Hematopoietic multipotent progenitor cell treated with erythropoietin and hydrocortisone succinate and interleukin-3 and kit ligand, for 15 days (in vitro differentiated cells): Measurements from ENCODE around the gene EYA3.
A peak's percentile ranks its signal among the peaks of the same experiment; 100 is the strongest.

Experiments
- DNase-seq: peaks from one replicate; pipeline ENCODE4 v3.0.0-alpha.2; 2015; ENCODE audit warnings: low spot score

The EYA3 gene

DNA sequence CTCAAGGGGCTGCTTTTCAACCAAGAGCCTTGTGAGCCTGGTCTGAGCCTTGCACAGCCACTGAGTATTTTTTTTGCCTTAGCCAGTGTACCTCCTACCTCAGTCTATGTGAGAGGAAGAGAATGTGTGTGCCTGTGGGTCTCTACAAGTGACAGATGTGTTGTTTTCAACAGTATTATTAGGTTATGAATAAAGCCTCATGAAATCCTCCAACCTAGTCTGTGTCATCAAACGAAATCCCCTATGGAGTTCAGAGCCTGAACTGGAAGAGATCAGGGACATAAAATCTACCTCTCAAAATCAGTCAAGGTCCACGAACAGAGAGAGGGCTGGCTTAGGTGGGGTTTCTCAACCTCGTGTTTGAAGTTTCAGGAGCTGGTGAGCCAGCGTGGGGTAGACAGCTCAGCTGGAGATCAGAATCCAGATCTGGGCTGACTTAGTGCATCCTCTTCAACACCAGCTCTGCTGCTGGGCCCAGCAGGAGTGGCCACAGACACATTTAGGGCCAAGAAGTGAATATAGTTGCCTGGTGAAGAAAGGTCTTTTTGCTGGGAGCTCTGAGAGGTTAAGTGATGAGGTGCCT is 120.4 kb downstream of the EYA3 start:
- DNase-seq: no peak

DNA sequence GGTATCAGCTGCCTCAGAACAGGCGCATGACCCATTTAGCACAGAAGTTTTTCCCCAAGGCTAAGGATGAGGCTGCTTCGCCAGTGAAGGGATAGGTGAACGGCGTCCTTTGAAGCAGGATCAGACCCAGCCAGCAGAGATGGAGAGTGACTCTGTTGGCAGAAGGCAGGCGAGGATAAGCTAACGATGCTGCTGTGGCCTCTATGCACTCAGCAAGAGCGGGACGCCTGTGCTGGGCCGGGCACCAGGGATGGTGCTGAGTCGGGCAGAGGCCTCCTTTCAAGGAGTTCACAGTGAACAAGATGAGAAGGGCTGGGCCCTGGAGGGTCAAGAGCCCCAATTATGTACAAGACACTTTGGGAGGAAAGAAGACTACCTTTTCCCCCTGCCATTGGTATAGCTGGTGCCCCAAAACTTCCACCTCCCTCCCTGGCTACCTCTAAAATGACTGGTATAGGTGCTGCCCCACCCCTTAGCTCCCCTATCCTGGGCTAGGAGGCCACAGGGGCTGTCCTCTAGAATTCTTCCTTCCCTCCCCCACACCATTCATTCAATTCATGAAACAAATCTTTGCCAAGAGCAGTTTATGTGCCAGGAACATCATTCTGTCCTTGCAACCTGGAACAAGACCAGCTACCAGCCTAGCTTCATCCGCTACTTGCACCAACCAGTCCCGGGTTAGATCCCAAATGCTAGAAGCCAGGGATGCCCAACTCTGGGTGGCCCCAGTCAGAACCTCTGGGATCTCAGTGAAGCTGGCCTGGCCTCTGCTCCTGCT is 121.1 kb downstream of the EYA3 start:
- DNase-seq: no peak

DNA sequence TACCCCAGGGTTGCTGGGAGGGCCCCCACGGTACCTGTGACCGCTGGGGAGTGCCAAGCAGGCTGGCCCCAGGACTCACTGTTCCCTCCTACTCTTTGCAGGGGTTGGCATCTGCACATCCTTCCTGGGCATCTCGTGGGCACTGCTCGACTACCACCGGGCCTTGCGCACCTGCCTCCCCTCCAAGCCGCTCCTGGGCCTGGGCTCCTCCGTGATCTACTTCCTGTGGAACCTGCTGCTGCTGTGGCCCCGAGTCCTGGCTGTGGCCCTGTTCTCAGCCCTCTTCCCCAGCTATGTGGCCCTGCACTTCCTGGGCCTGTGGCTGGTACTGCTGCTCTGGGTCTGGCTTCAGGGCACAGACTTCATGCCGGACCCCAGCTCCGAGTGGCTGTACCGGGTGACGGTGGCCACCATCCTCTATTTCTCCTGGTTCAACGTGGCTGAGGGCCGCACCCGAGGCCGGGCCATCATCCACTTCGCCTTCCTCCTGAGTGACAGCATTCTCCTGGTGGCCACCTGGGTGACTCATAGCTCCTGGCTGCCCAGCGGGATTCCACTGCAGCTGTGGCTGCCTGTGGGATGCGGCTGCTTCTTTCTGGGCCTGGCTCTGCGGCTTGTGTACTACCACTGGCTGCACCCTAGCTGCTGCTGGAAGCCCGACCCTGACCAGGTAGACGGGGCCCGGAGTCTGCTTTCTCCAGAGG is 121.9 kb downstream of the EYA3 start:
- no peak for DNase-seq

DNA sequence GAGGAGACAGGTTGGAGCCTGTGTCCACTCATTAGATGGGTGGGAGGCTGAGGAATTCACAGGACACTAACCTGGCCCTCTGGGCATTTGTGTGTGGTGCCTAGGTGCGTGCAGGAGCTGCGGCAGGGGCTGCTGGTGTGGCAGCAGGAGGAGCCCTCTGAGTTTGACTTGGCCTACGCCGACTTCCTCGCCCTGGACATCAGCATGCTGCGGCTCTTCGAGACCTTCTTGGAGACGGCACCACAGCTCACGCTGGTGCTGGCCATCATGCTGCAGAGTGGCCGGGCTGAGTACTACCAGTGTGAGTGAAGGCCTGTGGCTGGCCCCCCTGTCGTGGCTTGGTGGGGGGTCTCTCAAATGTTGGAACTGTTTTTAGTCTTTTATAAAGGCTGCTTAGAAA is 125.0 kb downstream of the EYA3 start:
- DNase-seq: no peak

DNA sequence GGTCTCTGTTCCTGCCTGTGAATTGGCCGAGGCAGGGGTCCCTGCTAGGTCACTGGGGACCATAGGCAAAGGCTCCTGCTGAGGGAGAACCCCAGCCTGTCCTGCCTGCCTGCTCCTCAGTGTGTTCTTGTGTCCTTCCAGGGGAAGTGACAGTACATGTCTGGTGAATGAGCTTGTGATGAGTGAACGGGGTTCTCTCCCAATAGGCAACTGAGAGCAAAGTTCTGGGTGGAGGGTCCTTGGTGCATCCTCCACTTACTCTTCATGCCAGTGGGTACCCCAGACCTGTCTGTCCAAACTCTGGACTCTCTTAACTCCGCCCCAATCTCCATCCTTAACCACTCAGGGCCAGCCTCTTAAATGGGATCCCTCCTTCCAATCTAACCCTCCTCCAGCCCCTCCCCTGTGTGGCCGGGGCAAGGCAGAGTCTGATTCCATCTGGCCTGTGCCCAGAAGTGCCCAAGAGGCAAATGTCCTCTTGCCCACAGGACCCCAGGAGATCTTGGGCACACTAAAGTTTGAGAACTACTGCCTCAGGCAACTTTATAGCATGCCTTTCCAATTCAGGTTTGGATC is 126.7 kb downstream of the EYA3 start:
- no peak for DNase-seq

DNA sequence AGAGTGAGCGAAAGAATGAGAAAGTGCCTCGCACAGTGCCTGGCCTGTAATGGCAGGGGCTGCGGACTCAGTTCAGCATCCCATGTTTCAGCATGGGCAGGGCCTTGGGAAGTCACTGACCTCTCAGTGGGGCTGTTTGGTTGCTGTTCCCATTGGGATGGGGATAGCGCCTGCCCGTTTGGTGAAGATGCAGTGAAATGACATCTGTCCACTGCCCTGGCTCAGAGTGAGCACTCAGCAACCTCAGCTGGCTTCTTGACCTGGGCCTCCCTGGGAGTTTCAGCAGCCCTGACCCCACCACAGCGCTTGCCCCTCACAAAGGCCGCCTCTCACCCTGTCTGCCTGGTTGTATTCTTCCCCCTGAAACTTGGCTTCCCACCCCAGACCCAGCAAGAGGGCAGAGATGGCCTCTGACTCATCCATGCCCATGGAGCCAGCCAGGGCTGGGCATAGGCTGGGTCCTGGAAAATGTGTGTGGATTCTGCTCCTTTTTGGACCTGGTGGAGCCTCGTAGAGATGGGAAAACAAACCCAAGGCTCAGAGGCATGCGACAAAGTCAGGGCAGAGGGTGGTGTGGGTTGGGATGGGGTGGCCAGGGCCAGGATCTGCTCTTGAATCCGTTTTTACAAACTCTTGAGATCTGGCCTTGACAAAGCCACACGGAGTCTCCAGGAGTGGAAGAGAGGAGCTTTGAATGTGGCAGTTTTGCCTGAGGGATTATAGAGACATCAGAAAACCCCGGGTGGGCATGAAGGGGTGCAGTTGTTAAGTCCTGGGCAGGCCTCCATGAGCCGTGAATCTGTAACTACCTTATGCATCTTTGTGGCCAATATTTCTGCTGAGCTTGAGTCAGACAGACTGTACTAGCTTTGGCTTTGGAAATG is 127.4 kb downstream of the EYA3 start:
- no peak for DNase-seq

DNA sequence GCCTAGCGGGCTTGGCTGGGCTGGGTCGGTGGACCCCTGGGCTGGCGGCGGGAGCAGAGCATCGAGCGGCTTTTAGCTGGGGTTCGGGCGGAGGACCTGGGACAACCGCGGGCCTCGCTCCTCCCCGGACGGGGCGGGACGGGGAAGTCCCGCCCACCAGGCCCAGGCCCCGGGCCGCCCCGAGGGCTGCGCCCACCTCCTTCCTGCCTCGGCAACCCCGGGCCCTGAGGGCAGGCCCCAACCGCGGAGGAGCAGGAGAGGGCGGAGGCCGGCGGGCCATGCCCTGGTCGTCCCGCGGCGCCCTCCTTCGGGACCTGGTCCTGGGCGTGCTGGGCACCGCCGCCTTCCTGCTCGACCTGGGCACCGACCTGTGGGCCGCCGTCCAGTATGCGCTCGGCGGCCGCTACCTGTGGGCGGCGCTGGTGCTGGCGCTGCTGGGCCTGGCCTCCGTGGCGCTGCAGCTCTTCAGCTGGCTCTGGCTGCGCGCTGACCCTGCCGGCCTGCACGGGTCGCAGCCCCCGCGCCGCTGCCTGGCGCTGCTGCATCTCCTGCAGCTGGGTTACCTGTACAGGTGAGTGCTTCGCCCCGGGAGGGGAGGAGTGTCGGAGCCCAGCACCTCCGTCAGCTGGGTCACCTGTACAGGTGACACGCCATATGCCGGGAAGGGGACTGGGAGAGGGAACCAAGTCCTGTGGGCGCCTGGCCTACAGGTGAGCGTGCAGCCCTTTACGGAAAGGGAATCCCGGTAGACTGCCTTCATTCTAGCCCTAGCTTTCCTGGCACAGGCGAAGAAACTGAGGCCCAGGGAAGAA is 128.4 kb downstream of the EYA3 start, which contains the start of gene XKR8:
Gene XKR8, plus strand, starts transcription at position 182 of the 812 bp plus-strand sequence. Its CDS starts 97 bp downstream, at position 279.
- peak; percentile 59 for DNase-seq

DNA sequence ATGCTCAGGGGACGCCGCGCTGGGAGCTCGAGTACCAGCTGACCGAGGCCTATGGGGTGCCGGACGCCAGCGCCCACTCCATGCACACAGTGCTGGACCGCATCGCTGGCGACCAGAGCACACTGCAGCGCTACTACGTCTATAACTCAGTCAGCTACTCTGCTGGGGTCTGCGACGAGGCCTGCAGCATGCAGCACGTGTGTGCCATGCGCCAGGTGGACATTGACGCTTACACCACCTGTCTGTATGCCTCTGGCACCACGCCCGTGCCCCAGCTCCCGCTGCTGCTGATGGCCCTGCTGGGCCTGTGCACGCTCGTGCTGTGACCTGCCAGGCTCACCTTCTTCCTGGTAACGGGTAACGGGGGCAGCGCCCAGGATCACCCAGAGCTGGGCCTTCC is 129.9 kb downstream of the EYA3 start:
- no peak for DNase-seq

DNA sequence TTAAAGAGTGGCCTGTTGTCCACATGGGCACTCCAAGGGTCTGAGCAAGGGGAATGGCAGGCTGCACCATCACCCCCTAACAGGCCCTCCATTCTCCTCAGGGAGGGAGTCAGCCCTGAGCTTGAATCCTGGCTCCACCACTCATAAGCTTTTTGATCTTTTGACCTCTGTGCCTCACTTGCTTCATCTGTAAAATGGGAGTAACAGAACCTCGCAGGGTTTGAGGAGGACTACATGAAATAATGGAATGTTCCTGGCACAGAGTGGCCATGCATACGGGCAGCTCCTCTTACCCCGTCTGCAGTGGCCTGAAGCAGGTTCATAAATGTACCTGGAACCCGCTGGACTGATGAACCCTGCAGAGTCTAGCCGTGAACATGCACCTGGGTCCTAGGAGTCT is 130.8 kb downstream of the EYA3 start:
- DNase-seq: no peak

DNA sequence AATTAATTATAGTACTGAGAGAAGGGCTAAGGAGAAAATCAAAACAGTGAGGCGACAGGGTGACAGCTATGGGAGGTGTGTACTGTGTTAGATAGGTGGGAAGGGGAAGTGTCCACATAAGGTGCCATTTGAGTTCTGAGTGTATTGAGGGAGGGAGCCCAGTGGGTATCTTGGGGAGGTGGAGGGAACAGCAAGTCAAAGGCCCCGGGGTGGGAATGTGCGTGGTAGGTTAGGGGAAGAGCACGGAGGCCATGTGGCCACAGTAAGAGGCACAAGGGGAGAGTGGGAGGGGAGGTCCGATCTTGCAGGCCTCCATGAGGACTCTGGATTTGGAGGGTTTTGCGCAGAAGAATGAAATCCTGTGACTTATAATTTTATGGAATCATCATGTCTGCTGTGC is 131.6 kb downstream of the EYA3 start:
- DNase-seq: no peak

DNA sequence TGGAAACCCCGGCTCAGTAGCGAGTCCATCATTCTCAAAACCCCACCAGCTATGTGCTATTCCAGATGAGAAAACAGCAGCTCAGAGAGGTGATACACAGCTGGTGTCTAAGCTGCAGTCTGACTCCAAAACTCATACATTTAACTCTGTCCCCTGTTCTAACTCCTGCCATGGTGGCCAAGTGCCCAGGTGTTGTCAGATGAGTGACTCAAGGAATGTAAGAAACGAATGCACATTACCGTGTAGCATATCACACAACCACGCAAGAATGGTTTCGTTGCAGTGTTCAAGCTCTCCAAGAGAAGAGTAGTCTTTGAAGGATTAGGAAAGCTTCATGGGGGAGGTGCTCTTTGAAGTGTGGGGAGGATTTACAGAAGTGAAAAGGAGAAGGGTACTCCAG is 133.3 kb downstream of the EYA3 start:
- DNase-seq: no peak

DNA sequence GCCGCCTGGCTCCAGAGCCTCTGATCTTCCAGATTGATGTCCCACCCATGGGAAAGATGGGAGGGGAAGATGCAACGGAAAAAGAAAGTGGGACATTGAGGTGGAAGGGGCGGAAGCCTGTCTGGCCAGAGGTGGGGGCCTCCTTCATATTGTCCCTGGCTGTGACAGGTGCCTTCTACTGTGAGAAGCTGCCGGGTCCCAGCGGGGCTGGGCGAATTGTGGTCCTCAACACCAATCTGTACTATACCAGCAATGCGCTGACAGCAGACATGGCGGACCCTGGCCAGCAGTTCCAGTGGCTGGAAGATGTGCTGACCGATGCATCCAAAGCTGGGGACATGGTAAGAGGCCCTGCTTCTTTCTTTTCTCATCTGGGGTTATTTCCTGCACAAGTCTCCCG is 134.2 kb downstream of the EYA3 start:
- DNase-seq: no peak

DNA sequence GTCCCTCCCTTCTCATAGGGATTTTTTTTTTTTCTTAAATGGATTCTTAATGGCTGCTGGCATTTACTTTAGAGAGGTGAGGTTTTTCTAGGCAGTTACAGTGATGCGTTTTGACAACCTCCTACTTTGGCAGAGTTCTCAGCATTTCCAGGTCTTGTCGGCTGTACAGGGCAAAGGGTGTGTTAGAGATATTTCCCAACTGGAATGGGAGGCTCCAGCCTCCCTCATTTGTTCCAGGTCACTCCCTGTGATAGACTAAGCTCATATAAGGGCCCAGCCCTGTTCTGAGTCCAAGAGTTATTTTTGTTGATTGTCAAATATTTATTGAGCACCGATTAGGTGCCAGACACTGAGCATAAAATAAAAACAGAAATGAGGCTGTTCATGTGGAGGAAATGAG is 136.3 kb downstream of the EYA3 start:
- DNase-seq: no peak

DNA sequence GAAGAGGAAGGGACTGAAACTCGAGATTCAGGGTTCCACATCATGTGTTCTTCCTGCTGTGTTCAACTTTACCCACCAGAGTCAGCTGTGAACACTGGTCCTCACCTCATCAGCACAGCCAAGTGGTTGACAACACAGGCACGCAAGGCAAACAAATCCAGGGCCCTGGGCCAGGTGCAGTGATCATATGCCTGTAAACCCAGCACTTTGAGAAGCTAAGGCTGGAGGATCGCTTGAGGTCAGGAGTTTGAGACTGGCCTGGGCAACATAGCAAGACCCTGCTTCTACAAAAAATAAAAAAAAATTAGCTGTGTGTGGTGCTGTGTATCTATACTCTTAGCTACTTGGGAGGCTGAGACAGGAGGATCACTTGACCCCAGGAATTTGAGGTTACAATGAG is 137.0 kb downstream of the EYA3 start:
- no peak for DNase-seq

DNA sequence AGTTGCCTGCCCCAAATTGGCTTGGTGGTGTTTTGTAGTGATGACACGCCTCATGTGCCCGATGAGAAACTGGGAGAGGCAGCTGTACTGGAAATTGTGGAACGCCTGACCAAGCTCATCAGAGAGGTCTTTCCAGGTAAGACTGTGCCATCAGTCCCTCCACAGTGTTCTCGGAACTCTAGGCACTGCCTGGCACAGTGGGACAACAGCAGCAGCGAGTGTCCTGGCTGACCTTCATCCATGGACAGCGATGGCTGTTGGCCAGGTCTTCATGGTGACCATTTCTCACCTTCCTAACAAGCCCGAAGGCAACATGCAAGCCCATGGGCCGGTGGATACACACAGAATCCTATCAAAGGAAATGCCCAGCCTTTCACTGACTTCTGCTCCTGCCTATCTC is 139.4 kb downstream of the EYA3 start:
- DNase-seq: no peak

DNA sequence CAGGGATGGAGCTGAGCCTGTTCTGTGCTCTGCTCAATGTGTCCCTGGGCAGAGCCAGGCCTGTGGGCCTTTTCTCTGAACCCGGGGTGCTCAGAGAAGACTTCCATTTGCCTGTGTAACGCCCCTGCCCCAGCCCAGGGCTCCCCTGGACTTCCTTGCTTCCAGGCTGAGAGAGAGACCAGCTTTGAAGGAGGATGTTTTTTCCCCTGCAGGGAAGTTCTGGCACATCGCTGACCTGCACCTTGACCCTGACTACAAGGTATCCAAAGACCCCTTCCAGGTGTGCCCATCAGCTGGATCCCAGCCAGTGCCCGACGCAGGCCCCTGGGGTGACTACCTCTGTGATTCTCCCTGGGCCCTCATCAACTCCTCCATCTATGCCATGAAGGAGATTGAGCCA is 143.4 kb downstream of the EYA3 start:
- DNase-seq: no peak

DNA sequence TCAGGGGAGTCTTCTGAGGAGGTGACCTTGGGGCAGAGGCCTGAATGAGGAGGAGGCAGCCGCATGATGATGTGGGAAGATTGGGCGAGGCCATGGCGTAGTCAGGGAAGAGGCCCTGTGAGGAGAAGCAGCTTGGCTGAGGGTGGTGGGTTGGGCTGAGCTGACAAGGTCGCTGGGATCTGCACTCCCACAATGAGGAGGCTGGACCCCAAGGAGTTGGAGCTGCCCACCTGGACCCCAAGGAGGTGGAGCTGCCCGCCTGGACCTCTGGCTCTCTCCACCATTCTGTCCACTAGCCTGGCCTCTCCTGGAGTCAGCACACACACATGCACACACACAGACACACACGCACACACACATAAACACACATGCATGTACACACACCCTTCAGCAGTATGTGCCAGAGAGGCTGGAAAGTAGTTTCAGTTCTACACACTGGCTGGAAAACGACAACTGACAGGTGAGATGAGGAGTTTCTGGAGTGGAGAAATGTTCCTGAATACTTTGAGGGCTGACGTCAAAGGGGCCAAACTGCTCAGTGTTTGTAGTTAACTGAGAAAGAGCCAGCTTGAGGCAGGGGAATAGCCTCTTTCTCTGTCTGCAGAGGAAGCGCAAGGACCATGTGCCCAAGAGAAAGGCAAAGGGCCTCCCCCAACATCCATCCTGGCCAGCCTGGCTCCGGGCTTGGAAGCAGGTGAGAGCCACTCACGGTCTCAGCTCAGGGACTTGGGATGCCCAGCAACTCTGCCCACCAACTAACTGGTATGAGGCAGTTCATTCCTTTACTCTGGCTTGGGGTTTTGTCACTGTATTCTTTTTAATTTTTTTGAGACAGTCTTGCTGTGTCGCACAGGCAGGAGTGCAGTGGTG is 146.5 kb downstream of the EYA3 start:
- no peak for DNase-seq

DNA sequence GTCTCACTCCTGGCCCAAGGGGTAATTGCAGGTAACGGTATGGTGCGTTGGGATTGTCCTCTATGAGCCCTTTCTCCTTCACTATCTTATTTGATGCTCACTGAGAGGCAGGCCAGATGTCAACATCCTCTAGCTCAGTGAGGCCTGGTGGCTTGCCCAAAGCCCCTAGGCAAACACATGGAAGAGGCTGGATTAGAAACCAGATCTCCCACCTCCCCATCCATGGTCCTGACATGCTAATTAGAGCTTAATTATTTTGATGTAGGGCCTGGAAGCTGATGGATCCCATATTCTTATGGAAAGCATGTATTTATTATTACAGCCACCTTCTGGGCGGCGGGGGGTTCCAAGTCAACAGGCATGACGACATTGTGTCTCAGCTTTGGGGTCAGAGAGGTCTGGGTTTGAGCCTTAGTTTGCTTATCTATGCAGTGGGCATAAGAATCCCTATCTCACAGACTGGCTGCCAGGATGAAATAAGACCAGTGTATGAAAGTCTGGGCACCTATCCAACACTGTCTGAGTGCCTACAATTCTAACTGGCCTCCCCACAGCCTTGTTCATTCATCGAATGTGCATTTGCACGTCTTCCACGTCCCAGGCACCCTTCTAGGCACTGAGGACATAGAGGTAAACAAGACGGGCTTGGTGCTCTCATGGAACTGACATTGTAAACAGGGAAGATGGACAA is 147.4 kb downstream of the EYA3 start:
- peak; percentile 48 for DNase-seq

DNA sequence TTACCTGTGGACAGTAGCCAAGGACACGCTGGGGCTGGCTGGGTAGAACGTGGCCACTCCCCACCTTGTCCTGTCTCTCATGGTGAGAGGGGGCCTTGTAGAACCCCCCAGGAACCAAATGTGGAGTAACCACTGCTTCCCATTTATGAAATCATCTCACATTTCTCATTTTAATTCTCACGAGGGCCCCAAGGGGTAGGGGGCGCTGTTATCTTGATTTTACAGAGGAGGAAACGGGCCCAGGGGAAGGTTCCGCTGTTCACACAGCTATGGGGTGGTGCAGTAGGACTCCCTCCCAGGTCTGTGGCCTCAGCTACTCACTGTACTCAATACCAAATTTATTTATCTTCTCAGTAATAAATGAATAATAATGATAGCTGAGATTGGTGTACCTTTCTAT is 148.1 kb downstream of the EYA3 start:
- no peak for DNase-seq
